AG04449 (cell line): ENCODE measurements around the gene PKN2.
"Not testable (repeated sequence)": the region's sequence is repeated elsewhere in the genome, so short reads cannot be mapped to it uniquely, and the experiment has no call there.

ENCODE experiments used
- CTCF ChIA-PET: fragments of 350-600 bp; formaldehyde crosslinking; extraction: SDS; loops from one replicate; lab custom pipeline; 2021; ENCODE audit warnings: antibody characterized with exemption; lab: Yijun Ruan, JAX
- POLR2A ChIA-PET: fragments of 400-600, 350-600 bp; formaldehyde crosslinking; extraction: SDS; loops from one replicate; lab custom pipeline; 2020; ENCODE audit warnings: antibody characterized with exemption, inconsistent platforms; lab: Yijun Ruan, JAX
- DNase-seq: peaks from one replicate; pipeline ENCODE4 v3.0.0-alpha.2; 2010; ENCODE audit warnings: low read depth, low spot score
- H3K4me3 ChIP-seq: 2 replicates; pipeline ENCODE4 v1.5.1; 2011; ENCODE audit warnings: low read depth, mild to moderate bottlenecking, control low read depth, low read length
- CTCF ChIP-seq: IDR thresholded peaks from one replicate; pipeline ENCODE4 v1.5.1; 2011; ENCODE audit warnings: mild to moderate bottlenecking, moderate library complexity, low read length, control low read depth, inconsistent platforms; ENCODE audit not compliant: insufficient read depth; ENCODE audit errors: missing control alignments

The PKN2 gene

DNA sequence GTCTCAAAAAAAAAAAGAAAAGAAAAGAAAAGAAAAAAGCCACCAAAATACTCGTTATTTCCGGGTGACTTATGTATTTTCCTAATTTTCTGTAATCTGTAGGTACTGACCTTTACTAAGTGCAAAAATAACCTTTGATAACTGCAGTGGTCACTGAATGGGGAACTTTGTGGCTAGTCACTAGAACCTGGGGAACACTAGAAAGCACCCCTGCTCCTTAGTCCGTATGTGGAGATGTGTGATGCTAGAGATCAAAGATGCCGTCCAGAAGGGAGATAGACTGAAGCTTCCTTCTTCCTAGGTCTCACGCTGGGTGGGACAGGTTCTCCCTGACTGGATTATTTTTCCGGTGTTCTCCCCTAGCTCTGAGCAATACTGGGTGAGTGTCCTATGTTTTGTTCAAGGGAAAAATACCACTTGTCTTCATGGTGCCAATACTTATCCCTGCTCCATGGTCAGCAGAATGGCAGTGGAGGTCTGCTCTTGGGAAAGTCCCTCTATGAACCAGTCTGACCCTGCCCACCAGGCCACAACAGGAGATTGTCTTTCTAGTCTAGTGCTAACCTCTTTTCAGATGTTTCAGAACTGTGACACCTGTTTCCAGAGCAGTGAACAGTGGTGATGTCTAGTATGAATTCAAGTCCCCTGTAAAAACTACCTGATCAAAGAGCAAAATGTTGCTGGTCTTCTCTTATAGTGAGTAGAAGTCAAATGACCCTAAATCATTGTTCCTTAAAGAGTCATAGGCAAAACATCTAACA, 167.4 kb downstream of the PKN2 start:
- no peak for DNase-seq
- no peak overlapping the region for H3K4me3 ChIP-seq
- ChIA-PET CTCF (interaction anchor here (1.3 to 1.8 kb wide), 2 partner anchors 26 to 115 kb away, joined by 3 to 5 read pairs; no protein-coding TSS in a partner anchor), POLR2A (no interaction called here)
- TF ChIP-seq CTCF, result no peak

DNA sequence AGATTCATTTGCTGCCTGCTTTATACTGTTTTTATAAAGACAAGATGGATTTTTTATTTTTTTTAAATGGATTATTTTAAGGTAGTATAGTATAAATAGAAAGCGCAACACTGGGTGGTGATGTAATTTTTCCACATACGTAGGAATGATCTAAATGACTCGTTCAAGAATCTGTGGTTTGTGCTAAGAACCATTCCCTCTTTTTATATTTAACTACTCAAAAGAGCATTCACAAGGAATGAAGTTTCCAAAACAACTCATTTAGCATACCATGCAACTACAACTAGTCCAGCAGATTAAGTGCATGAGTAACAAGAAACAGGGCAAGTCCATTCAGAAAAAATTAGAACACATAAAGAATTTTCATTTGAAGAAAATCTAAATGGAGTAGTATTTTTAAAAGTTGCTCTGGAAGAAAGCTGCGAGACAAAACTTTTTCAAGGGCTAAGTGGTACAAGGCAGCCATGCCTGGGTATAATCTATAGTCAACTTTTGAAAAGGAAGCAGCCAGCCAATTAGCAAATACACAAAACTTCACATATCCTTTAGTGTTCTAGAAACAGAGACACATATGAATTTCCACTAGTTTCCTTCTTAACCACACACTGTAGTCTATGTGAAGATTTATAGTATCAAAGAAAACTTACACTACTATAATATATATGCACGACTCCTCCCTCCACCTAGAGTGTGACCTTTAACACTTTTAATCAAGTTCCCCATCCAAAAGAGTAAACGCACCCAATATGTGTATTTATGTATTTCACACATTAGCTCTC, 183.9 kb downstream of the PKN2 start:
- peak; percentile 91 for DNase-seq
- POLR2A ChIA-PET, result no interaction called here
- H3K4me3 ChIP-seq, result no peak overlapping the region; the same call in 1 of the 2 replicates
- CTCF ChIA-PET, result interaction anchor here (1.2 to 2.3 kb wide), 4 partner anchors 9 to 587 kb away, joined by 3 to 15 read pairs (median 6); no protein-coding TSS in a partner anchor
- no peak for TF ChIP-seq CTCF

- DNase-seq, POLR2A ChIA-PET, H3K4me3 ChIP-seq: not testable (repeated sequence)
- CTCF ChIA-PET, result interaction anchor here (1.6 kb wide), 1 partner anchor 13 kb away, joined by 3 read pairs; no protein-coding TSS in a partner anchor
These were observed 185.6 kb downstream of the PKN2 start for GRCh38 chr1:88869644-88870043.

DNA sequence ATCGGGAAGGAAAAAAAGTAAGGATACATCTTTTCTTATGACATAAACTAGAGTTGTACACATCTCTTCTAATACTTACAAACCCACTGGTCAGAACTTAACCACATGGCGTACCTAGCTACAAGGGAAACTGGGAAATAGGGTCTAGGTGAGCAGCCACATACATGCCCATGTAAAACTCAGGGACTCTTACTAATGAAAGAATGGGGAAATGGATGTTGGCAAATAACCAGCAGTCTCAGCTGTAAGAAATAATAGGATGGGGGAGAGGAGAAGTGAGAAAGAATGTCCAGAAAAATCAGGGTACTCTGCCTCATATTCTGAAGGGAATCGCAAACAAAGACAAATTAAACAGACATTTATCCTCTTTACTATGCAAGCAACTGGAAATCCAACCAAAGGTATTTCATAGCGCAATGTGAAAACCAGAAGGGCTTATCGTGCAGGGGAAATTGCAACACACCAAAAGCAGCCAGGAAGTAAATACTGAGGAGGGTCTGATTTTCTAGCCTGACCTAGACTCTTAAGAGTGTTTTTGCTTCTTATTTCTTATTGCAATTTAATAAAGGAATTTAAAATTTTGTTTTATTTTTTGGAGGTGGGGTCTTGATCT, 189.8 kb downstream of the PKN2 start:
- no peak for DNase-seq
- ChIA-PET CTCF (interaction anchor here (0.9 to 7.6 kb wide), 3 partner anchors 138 to 217 kb away, joined by 4 to 155 read pairs (median 114); partner anchors contain the start of gene PKN2), POLR2A (no interaction called here)

DNA sequence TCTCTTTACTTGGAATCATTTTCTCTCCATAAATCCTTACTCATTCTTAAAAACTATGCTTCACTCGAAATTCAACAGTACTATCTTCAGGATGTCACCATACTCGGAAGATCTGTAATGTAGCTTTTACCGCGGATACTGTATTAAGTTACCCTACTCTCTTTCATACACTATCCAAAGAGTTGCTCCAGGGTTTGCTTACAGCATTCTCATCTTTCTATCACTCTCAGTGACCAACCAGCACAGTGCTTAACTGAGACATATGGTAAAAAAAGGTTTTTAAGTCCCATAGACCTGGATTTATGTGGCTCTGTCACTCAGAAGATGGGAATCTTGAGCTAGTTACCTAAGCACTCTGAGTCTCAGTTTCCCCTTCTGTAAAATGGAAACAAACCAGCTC, 191.5 kb downstream of the PKN2 start:
- ChIA-PET POLR2A (no interaction called here), CTCF (interaction anchor here (0.8 to 7.6 kb wide), 10 partner anchors 8 to 267 kb away, joined by 3 to 155 read pairs (median 16); partner anchors contain the start of genes GTF2B and PKN2)
- H3K4me3 ChIP-seq, result no peak overlapping the region
- no peak for DNase-seq
- no peak for TF ChIP-seq CTCF

More for the DNA sequence above, 189.8 kb downstream of the PKN2 start:
- TF ChIP-seq CTCF, result no peak
- no peak overlapping the region for H3K4me3 ChIP-seq

- ChIA-PET POLR2A (no interaction called here), CTCF (interaction anchor here (0.6 to 7.6 kb wide), 39 partner anchors 9 to 696 kb away, joined by 3 to 155 read pairs (median 4); partner anchors contain the start of genes GTF2B and PKN2)
- H3K4me3 ChIP-seq, result no peak overlapping the region
- no peak for DNase-seq
- no peak for TF ChIP-seq CTCF
These were observed 192.7 kb downstream of the PKN2 start for GRCh38 chr1:88876573-88877365.
